ENCODE data around the gene STPG2. TPM values are rescaled to one million over a fixed set of nuclear protein-coding genes. Genes with fewer than 3 reads are reported as not detected.

Gene STPG2
- total and polyA plus RNA-seq, 5 donors from 2014 or later = 0.32 to 0.39 TPM; not detected in 3

DNA sequence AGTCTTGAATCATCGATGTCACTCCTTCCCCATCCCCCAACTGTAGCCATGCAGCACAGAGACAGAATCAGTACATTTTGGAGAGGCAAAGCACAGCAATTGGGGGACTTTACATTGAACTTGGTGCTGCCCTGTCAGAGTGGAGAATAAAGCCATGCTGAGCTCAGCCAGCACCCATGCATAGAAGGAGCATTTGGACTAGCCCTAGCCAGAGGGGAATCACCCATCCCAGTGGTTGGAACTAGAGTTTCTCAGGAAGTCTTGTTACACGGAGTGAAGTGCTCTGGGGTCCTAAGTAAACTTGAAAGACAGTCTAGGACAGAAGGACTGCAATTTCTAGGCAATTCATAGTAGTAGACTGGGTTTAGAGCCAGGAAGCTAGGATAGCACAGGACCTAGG lies 49.6 kb downstream of the STPG2 start:
- Histone ChIP-seq H3K36me3 (ENCODE audit: control insufficient read depth, insufficient read depth, low read length) (no peaks in the 10 kb centered on the region), H3K27me3 (ENCODE audit: control insufficient read depth, insufficient read depth, low read length) (peaks cover 7% of the 10 kb centered on the region), H3K9me3 (ENCODE audit: control insufficient read depth in 2 of 2, low read length in 2 of 2) (peaks cover 1 to 4% of the 10 kb centered on the region in 2 experiments), H3K4me3 (ENCODE audit: low read depth, low read length) (no peak overlapping the region), H3K4me1 (ENCODE audit: control insufficient read depth, insufficient read depth, low read length, poor library complexity, severe bottlenecking) (no peaks in the 10 kb centered on the region), H3K27ac (ENCODE audit: insufficient read depth, low read length, poor library complexity, severe bottlenecking) (no peak overlapping the region)
- H3K36me3 Mint-ChIP-seq = no peaks in the 10 kb centered on the region
- H3K4me1 Mint-ChIP-seq = no peaks in the 10 kb centered on the region
- ATAC-seq (ENCODE audit: low read depth in 2 of 2) = no peak
- H3K4me3 Mint-ChIP-seq = no peak overlapping the region
- no peak overlapping the region for H3K27ac Mint-ChIP-seq
- H3K9me3 Mint-ChIP-seq = peaks cover 0 to 11% (median 1%) of the 10 kb centered on the region in 7 donors
- H3K27me3 Mint-ChIP-seq = peaks cover 13% of the 10 kb centered on the region
- no peak for DNase-seq

DNA sequence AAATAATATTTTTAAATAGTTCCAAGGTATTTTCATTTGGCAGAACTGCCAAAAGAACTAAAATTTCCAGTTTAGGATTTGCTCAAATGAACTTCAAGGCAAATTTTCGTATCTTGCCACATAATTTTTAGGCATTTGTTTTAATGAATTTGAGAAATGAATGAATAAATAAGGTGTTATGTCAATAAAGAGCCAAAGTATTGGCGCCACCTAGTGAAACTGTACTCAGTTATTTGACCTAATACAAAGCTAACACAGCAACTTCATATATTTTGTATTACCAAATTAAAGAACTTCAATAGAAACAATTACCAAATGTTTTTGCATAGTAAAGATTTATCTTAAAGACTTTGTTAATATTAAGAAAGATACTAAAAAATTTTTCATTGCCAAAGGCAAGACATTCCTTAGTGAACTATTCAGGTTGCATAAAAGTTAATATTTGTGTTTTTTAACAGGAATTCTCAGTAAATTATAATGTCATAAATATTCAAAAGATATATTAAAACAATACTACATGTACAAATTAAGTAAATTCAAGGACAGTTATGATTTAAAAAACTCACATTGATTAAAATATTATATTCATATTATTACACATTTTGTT lies 50.3 kb downstream of the STPG2 start:
- H3K4me3 ChIP-seq (ENCODE audit: low read depth, low read length) = no peak overlapping the region
- H3K4me1 ChIP-seq (ENCODE audit: control insufficient read depth, insufficient read depth, low read length, poor library complexity, severe bottlenecking) = no peaks in the 10 kb centered on the region
- H3K27me3 ChIP-seq (ENCODE audit: control insufficient read depth, insufficient read depth, low read length) = peaks cover 7% of the 10 kb centered on the region
- no peaks in the 10 kb centered on the region for H3K4me1 Mint-ChIP-seq
- peaks cover 0 to 11% (median 2%) of the 10 kb centered on the region in 7 donors for H3K9me3 Mint-ChIP-seq
- ATAC-seq (ENCODE audit: low read depth in 2 of 2) (no peak), DNase-seq (peak in 2 of 3 donors; percentile 2 to 42)
- H3K27ac Mint-ChIP-seq = no peak overlapping the region
- no peak overlapping the region for H3K27ac ChIP-seq (ENCODE audit: insufficient read depth, low read length, poor library complexity, severe bottlenecking)
- peaks cover 1 to 4% of the 10 kb centered on the region in 2 experiments for H3K9me3 ChIP-seq (ENCODE audit: control insufficient read depth in 2 of 2, low read length in 2 of 2)
- no peaks in the 10 kb centered on the region for H3K36me3 Mint-ChIP-seq
- H3K27me3 Mint-ChIP-seq = peaks cover 13% of the 10 kb centered on the region
- H3K4me3 Mint-ChIP-seq = no peak overlapping the region
- H3K36me3 ChIP-seq (ENCODE audit: control insufficient read depth, insufficient read depth, low read length) = no peaks in the 10 kb centered on the region

DNA sequence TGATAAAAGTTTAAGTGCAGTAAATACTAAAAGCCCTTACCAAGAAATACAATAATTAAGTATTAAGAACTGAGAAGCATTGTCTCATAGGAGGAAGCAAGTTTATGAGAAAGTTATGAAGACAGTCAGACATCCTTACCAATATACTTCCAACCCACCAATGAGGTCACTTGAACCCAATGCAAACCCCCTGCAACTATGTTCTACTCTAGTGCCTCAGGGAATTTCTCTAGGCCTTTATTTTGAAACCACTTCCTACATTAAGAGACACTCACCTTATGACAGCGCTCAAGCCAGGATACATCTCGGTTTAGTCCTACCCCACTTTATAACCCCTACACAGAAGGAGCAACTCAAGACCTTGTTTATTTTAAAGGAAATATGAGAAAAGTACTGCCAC lies 61.3 kb downstream of the STPG2 start:
- Mint-ChIP-seq H3K4me1 (no peaks in the 10 kb centered on the region), H3K27ac (no peak overlapping the region), H3K36me3 (no peaks in the 10 kb centered on the region), H3K27me3 (peaks cover 16% of the 10 kb centered on the region), H3K4me3 (no peak overlapping the region), H3K9me3 (peaks cover 0 to 2% (median 0%) of the 10 kb centered on the region in 7 donors)
- Histone ChIP-seq H3K36me3 (ENCODE audit: control insufficient read depth, insufficient read depth, low read length) (no peaks in the 10 kb centered on the region), H3K27me3 (ENCODE audit: control insufficient read depth, insufficient read depth, low read length) (peaks cover 1% of the 10 kb centered on the region), H3K4me3 (ENCODE audit: low read depth, low read length) (no peak overlapping the region), H3K27ac (ENCODE audit: insufficient read depth, low read length, poor library complexity, severe bottlenecking) (no peak overlapping the region), H3K9me3 (ENCODE audit: control insufficient read depth in 2 of 2, low read length in 2 of 2) (no peaks in the 10 kb centered on the region), H3K4me1 (ENCODE audit: control insufficient read depth, insufficient read depth, low read length, poor library complexity, severe bottlenecking) (no peaks in the 10 kb centered on the region)
- DNase-seq (no peak), ATAC-seq (ENCODE audit: low read depth in 2 of 2) (no peak)

DNA sequence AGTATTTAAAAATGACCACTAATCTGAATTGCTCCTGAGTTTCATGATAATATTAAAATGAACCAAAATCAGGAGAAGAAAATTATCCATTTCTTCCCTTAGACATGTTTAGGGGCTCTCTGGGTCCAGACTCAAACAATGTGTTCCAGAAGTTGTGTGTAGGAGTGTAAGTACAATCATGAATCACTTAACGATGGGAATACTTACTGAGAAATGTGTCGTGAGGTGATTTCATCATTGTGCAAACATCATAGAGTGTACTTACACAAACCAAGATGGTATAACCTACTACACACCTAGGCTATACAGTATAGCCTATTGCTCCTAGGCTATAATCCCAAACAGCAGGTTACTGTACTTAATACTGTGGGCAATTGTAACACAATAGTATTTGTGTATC lies 74.8 kb downstream of the STPG2 start:
- no peak overlapping the region for H3K27ac Mint-ChIP-seq
- Histone ChIP-seq H3K4me1 (ENCODE audit: control insufficient read depth, insufficient read depth, low read length, poor library complexity, severe bottlenecking) (no peaks in the 10 kb centered on the region), H3K9me3 (ENCODE audit: control insufficient read depth in 2 of 2, low read length in 2 of 2) (no peaks in the 10 kb centered on the region), H3K36me3 (ENCODE audit: control insufficient read depth, insufficient read depth, low read length) (no peaks in the 10 kb centered on the region), H3K27me3 (ENCODE audit: control insufficient read depth, insufficient read depth, low read length) (peaks cover 4% of the 10 kb centered on the region), H3K4me3 (ENCODE audit: low read depth, low read length) (no peak overlapping the region), H3K27ac (ENCODE audit: insufficient read depth, low read length, poor library complexity, severe bottlenecking) (no peak overlapping the region)
- H3K36me3 Mint-ChIP-seq = no peaks in the 10 kb centered on the region
- ATAC-seq (ENCODE audit: low read depth in 2 of 2) = no peak
- no peak for DNase-seq
- no peak overlapping the region for H3K4me3 Mint-ChIP-seq
- H3K4me1 Mint-ChIP-seq = no peaks in the 10 kb centered on the region
- peaks cover 0 to 8% (median 0%) of the 10 kb centered on the region in 7 donors for H3K9me3 Mint-ChIP-seq
- H3K27me3 Mint-ChIP-seq = peaks cover 4% of the 10 kb centered on the region

DNA sequence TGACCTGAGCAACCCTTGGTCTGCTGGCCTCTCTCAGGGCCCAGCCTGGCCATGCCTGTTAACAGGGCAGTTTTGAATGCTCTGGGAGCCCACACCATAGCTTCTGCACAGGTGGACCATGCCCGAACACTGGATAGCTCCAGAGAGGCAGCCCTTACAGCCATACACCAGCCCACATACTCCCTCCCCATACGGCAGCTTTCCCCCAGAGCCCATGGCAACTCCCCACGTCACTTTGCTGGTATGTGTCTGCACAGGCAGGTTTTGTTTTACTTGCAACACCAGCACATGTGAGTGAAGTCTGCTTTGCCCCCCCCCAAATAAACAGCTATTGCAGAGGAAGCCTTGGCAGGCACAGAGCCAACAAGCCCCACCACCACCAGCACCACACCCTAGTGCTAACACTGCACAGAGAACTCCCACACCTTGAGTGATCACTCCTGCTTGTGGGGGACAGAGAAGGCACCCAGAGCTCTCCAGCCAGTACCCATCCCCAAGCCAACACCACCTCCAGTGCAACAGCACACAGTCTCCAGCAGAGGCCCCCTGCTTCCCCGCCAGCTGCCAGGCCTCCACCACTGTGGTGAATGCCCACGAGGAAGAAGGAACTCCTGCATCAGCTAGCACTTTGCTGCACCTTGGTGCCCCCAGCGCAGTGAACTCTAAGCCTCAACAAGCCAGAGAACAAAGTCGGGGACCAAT lies 87.3 kb downstream of the STPG2 start:
- Mint-ChIP-seq H3K36me3 (peaks cover 2% of the 10 kb centered on the region), H3K4me1 (no peaks in the 10 kb centered on the region), H3K9me3 (peaks cover 2 to 25% (median 12%) of the 10 kb centered on the region in 7 donors), H3K27me3 (peaks cover 5% of the 10 kb centered on the region), H3K27ac (no peak overlapping the region), H3K4me3 (no peak overlapping the region)
- Histone ChIP-seq H3K4me1 (ENCODE audit: control insufficient read depth, insufficient read depth, low read length, poor library complexity, severe bottlenecking) (no peaks in the 10 kb centered on the region), H3K36me3 (ENCODE audit: control insufficient read depth, insufficient read depth, low read length) (no peaks in the 10 kb centered on the region), H3K4me3 (ENCODE audit: low read depth, low read length) (no peak overlapping the region), H3K27ac (ENCODE audit: insufficient read depth, low read length, poor library complexity, severe bottlenecking) (no peak overlapping the region), H3K9me3 (ENCODE audit: control insufficient read depth in 2 of 2, low read length in 2 of 2) (peaks cover 0 to 3% of the 10 kb centered on the region in 2 experiments), H3K27me3 (ENCODE audit: control insufficient read depth, insufficient read depth, low read length) (no peaks in the 10 kb centered on the region)
- ATAC-seq (ENCODE audit: low read depth in 2 of 2) = no peak
- no peak for DNase-seq

DNA sequence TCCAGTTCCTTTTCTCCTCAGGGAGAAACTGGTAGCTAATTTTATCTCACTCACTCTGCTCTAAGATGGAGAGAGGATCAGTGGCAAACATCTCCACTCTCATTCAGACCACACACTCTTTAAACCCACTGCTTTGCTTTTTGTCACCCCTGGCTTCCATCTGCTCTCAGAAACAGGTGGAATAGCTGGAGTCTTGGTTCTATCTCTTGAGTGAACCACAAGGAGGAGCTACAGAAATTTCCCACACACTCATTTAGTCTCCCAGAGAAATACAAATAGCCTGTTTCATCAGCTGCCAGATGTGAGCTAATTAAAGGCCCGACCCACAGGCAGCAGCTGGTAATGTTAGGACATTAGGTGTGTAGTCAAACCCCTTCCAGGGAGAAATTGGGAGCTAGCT lies 96.6 kb downstream of the STPG2 start:
- no peak overlapping the region for H3K4me3 ChIP-seq (ENCODE audit: low read depth, low read length)
- no peaks in the 10 kb centered on the region for H3K4me1 ChIP-seq (ENCODE audit: control insufficient read depth, insufficient read depth, low read length, poor library complexity, severe bottlenecking)
- no peaks in the 10 kb centered on the region for H3K9me3 ChIP-seq (ENCODE audit: control insufficient read depth in 2 of 2, low read length in 2 of 2)
- ATAC-seq (ENCODE audit: low read depth in 2 of 2) (no peak), DNase-seq (no peak)
- H3K27me3 ChIP-seq (ENCODE audit: control insufficient read depth, insufficient read depth, low read length) = no peaks in the 10 kb centered on the region
- Mint-ChIP-seq H3K36me3 (no peaks in the 10 kb centered on the region), H3K4me1 (no peaks in the 10 kb centered on the region), H3K27ac (no peak overlapping the region), H3K4me3 (no peak overlapping the region), H3K27me3 (peaks cover 11% of the 10 kb centered on the region), H3K9me3 (peaks cover 0 to 5% (median 0%) of the 10 kb centered on the region in 7 donors)
- no peaks in the 10 kb centered on the region for H3K36me3 ChIP-seq (ENCODE audit: control insufficient read depth, insufficient read depth, low read length)
- H3K27ac ChIP-seq (ENCODE audit: insufficient read depth, low read length, poor library complexity, severe bottlenecking) = no peak overlapping the region

DNA sequence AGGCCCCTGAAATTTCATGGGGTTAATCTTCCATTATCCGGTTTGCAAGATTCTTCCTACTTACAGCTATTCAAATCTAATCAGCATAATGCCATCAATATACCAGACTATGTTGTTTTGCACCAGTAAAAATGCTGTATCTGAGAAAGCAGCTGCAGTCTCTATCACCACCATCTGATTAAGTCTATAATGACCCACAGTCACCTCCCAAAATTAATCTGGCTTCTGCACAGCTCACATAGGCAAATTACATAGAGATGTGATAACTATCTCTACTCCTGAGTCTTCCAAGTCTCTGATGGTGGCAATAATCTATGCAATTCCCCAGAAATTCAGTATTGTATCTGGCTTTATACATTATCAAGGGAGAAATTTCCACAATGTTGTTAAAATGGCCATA lies 113.2 kb downstream of the STPG2 start:
- ATAC-seq (ENCODE audit: low read depth in 2 of 2) = no peak
- no peaks in the 10 kb centered on the region for H3K36me3 Mint-ChIP-seq

DNA sequence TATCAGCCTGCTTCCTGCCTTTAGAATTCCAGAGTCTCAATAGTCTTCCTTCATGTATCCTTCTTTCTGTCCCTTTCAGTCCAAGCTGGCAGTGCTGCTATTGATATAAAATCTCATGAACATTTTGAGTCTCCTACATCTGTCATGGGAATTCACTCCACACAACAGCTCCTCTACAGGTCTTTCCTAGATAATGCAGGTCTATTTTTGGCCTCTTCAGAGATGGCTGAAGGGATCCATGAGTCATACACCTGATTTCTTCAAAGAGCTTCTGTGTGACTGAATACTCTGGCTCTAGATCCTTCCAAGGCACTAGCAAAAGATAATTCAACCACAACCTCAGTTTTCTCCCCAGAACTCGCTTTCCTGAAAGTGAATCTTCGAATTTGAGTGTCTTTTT lies 115.4 kb downstream of the STPG2 start:
- H3K4me1 ChIP-seq (ENCODE audit: control insufficient read depth, insufficient read depth, low read length, poor library complexity, severe bottlenecking) = no peaks in the 10 kb centered on the region
- DNase-seq (no peak), ATAC-seq (ENCODE audit: low read depth in 2 of 2) (no peak)
- H3K9me3 Mint-ChIP-seq = peaks cover 4 to 28% (median 10%) of the 10 kb centered on the region in 7 donors
- no peak overlapping the region for H3K27ac ChIP-seq (ENCODE audit: insufficient read depth, low read length, poor library complexity, severe bottlenecking)
- H3K27me3 Mint-ChIP-seq = no peaks in the 10 kb centered on the region
- no peak overlapping the region for H3K27ac Mint-ChIP-seq
- no peaks in the 10 kb centered on the region for H3K4me1 Mint-ChIP-seq
- H3K9me3 ChIP-seq (ENCODE audit: control insufficient read depth in 2 of 2, low read length in 2 of 2) = no peaks in the 10 kb centered on the region
- no peak overlapping the region for H3K4me3 Mint-ChIP-seq
- no peaks in the 10 kb centered on the region for H3K27me3 ChIP-seq (ENCODE audit: control insufficient read depth, insufficient read depth, low read length)
- no peaks in the 10 kb centered on the region for H3K36me3 Mint-ChIP-seq
- no peaks in the 10 kb centered on the region for H3K36me3 ChIP-seq (ENCODE audit: control insufficient read depth, insufficient read depth, low read length)
- H3K4me3 ChIP-seq (ENCODE audit: low read depth, low read length) = no peak overlapping the region

More for the DNA sequence above, 113.2 kb downstream of the STPG2 start:
- peaks cover 7 to 30% (median 16%) of the 10 kb centered on the region in 7 donors for H3K9me3 Mint-ChIP-seq
- H3K4me1 Mint-ChIP-seq = no peaks in the 10 kb centered on the region
- H3K4me1 ChIP-seq (ENCODE audit: control insufficient read depth, insufficient read depth, low read length, poor library complexity, severe bottlenecking) = no peaks in the 10 kb centered on the region
- no peaks in the 10 kb centered on the region for H3K9me3 ChIP-seq (ENCODE audit: control insufficient read depth in 2 of 2, low read length in 2 of 2)
- H3K27me3 Mint-ChIP-seq = no peaks in the 10 kb centered on the region
- no peaks in the 10 kb centered on the region for H3K27me3 ChIP-seq (ENCODE audit: control insufficient read depth, insufficient read depth, low read length)
- H3K27ac Mint-ChIP-seq = no peak overlapping the region
- no peak for DNase-seq
- H3K36me3 ChIP-seq (ENCODE audit: control insufficient read depth, insufficient read depth, low read length) = no peaks in the 10 kb centered on the region
- no peak overlapping the region for H3K27ac ChIP-seq (ENCODE audit: insufficient read depth, low read length, poor library complexity, severe bottlenecking)
- H3K4me3 Mint-ChIP-seq = no peak overlapping the region
- no peak overlapping the region for H3K4me3 ChIP-seq (ENCODE audit: low read depth, low read length)
